ENCODE results near the gene VIPR1.

DNA sequence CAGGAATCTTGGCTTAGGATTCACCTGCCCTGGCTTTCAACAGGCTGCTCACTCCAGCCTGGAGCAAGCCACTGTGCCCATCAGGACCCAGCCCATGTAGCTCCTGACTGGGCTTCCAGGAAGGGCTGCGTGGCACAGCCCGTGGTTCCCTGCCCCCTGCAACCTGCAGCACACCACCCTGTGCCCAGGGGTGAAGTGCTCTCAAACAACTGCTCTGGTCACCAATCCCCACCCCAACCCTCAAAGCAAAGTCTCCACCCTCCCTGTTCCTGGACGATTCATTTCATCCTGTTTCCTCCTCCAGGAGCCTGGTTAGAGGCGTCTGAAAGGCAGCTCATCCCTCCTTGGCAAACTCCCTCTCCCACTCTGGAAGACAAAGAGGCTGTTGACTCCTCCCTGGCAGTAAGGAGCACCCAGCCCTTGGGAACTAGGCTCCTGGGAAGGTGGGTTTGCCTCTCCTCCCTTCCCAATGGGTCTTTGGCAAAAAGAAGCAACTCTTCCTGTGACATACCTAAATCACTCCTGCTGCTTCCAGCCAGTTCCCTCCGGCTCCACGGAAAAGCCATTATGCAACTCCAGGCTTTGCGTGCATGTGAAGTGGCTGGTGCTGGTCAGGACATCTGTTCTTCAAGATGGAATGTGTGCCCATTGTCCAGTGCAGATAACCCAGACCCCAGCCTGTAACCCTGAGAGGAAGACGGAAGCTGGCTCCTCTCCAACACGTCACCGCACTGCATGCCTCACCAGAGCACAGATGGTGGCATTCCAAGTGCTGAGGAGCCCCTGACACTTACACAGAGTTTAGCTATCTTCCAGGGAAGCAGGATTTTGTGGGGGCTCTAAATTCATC is 29.1 kb upstream of the VIPR1 start:
- TF ChIP-seq EZH2 (IDR thresholded peaks at IDR 0.05; ENCODE audit: borderline replicate concordance, insufficient read depth, low read depth, low read length, poor library complexity, severe bottlenecking), result no peak
- no peak for TF ChIP-seq CTCF (IDR thresholded peaks at IDR 0.05)
